GM08714 (cell line): ENCODE data around the gene TNFSF8.

ENCODE experiments used
- H3K4me3 ChIP-seq: fragments of 200-500 bp; sonication (Bioruptor generic); 2 replicates; pipeline ENCODE4 v1.5.1; 2014; ENCODE audit warnings: mild to moderate bottlenecking, low read length, inconsistent platforms
- ZNF274 ChIP-seq: IDR thresholded peaks from 2 replicates; pipeline ENCODE4 v1.6.1; 2012; ENCODE audit warnings: mild to moderate bottlenecking, low read depth, low read length

The TNFSF8 gene, protein sequence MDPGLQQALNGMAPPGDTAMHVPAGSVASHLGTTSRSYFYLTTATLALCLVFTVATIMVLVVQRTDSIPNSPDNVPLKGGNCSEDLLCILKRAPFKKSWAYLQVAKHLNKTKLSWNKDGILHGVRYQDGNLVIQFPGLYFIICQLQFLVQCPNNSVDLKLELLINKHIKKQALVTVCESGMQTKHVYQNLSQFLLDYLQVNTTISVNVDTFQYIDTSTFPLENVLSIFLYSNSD

GRCh38 chr9:114930056-114930812 lies at the start of gene TNFSF8:
TNFSF8 (minus strand) TSS chr9:114930591; CDS start chr9:114930303, 288 bp downstream.
- no peak within 1 kb of the TSS for H3K4me3 ChIP-seq
- no peak for TF ChIP-seq ZNF274

DNA sequence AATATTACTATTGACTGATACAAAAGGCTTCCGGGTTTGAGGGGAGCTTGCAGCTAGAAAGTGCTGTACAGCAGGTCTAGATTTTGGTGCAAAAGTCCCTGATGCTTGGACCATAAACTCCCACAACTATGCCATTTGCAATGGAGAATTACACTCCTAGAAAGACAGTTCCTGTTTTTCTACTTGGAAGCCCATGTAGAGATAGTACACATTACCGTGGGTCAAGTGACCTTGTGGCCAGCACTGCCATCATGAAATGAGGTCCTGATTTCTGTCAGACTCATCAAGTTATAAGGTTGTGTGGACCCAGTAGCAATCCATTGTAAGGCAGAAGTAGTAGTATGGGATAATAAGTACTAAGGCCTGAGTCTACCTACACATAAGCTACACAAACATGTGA lies 42.8 kb upstream of the TNFSF8 start:
- no peak for TF ChIP-seq ZNF274
- no peak overlapping the region for H3K4me3 ChIP-seq

GRCh38 chr9:114972510-114973136 lies 42.2 kb upstream of the TNFSF8 start:
- no peak overlapping the region for H3K4me3 ChIP-seq
- TF ChIP-seq ZNF274 = no peak

DNA sequence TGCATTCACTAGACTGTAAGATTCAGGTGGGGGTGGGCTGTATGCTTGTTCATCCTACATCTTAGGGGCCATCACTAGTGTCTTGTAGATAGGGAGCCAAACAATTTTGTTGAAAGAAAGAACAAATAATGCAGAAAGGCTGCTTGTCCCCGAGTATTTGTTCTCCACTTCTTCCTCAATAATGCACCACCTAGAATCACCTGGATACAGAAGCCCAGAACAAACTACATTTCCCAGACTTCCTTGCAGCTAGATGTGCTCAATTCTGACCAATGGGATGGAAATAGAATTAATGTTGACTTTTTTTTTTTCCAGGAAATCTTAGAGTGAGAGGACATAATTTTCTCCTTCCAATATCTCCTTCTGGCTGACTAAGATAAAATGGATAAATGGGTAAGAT lies 38.9 kb upstream of the TNFSF8 start:
- TF ChIP-seq ZNF274 = no peak
- H3K4me3 ChIP-seq = no peak overlapping the region

GRCh38 chr9:114968671-114969070 lies 38.3 kb upstream of the TNFSF8 start:
- H3K4me3 ChIP-seq = no peak overlapping the region
- no peak for TF ChIP-seq ZNF274

- TF ChIP-seq ZNF274 = no peak
- no peak overlapping the region for H3K4me3 ChIP-seq
These were observed 35.2 kb upstream of the TNFSF8 start for GRCh38 chr9:114965564-114965963.

DNA sequence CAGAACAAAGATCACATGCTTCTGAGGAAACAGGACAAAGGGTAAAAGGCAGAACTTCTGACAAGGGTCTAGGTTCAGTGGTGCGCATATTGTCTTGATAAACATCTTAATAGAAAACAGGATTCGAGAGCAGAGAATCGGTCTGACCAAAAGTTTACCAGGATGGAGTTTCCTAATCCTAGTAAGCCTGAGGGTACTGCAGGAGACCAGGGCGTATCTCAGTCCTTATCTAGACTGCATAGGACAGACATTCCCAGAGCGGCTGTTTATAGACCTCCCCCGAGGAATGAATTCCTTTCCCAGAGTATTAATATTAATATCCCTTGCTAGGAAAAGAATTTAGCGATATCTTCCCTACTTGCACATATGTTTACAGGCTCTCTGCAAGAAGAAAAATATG lies 32.4 kb upstream of the TNFSF8 start:
- TF ChIP-seq ZNF274 = no peak

GRCh38 chr9:114960276-114960675 lies 29.9 kb upstream of the TNFSF8 start:
- no peak overlapping the region for H3K4me3 ChIP-seq
- TF ChIP-seq ZNF274 = no peak

More for the DNA sequence above, 32.4 kb upstream of the TNFSF8 start:
- H3K4me3 ChIP-seq = no peak overlapping the region

GRCh38 chr9:114958844-114959235 lies 28.4 kb upstream of the TNFSF8 start:
- TF ChIP-seq ZNF274 = no peak
- no peak overlapping the region for H3K4me3 ChIP-seq

DNA sequence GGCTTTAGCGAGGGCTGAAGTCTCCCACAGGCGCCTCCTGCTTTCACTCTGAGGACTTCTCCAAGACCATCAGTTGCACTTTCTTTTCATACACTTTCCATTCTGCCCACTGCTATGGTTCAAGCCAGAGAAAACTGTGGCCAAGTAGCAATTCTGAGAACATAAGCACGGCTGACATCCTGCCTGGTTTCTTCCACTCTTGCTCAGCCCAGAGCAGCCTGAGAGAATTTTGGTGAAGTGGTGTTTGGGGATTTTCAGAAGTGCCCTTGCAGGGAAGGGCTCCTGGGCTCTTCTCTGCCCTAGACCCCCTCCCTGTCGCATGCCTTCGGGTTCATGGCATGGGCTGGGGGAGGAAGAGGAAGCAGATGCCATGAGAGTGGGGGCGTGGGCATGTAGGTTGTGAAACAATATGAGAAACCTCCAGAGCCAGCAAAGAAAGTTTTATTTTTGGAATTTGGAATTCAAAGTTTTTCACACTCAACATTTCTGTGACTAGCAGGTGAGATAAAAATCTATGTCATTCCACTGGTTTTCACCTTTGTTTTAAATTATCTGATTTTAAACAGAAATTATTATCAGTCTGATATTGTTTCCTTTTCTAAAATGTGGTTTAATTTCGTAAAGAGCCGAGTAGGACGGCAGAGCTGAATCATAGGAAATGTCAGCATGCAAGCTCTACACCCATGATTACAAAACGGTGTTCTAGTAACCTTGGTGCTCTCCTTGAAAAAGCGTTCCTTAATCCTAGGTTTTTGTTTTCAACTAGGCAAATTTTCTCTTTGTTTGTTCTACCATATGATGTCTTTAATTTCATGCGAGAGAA lies 27.8 kb upstream of the TNFSF8 start:
- TF ChIP-seq ZNF274 = no peak
- no peak overlapping the region for H3K4me3 ChIP-seq

- TF ChIP-seq ZNF274 = no peak
- no peak overlapping the region for H3K4me3 ChIP-seq
These were observed 27.2 kb upstream of the TNFSF8 start for GRCh38 chr9:114957558-114957957.

DNA sequence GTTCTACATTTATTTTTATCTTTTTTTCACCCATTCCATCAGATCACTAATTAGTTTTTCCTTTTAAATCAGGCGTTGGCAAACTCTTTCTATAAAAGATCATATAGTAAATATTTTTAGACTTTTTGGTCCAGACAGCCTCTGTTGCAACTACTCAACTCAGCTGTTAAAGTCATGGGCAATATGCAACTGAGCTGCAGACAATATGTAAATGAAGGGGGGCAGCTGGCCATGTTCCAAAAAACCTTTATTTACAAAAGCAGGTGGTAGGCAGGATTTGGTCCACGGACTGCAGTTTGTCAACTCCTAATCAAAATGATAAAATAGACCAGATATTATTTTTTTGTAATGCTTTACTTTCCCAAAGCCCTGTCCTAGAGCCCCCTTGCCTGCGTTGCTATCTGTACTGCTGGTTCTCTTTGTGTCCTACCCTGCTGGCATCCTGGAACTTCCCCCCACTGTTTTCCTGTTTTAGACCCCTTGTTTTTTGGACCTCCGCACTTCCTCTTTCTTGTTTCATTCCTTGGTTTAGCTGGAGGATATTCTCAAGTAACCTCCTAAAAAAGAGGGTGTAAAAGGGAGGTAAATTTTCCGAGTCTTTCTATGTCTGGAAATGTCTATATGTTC lies 24.7 kb upstream of the TNFSF8 start:
- no peak for TF ChIP-seq ZNF274
- H3K4me3 ChIP-seq = no peak overlapping the region

DNA sequence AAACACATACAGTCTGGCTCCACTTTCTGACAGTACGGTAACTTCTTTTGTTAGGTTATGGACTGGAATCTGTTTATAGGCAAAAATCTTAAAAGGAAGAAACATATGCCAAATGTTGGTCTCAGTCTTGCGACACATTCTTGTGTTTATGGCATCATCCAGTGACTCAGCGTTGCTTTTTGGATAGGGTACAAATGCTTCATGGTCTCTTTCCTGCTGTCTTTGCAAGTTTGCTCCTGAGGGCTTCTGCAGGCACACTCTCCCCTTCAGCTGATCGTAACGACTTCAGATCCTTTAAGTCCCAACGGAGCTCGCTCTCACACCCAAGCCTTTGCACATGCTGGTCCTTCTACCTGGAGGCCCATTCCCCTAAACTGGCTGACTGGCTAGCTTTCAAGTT lies 23.6 kb upstream of the TNFSF8 start:
- H3K4me3 ChIP-seq = no peak overlapping the region
- TF ChIP-seq ZNF274 = no peak

GRCh38 chr9:114953046-114953445 lies 22.7 kb upstream of the TNFSF8 start:
- H3K4me3 ChIP-seq = no peak overlapping the region
- TF ChIP-seq ZNF274 = no peak
